Measurements from ENCODE around the gene ZNF433.

- TF ChIP-seq CTCF (IDR thresholded peaks at IDR 0.05; ENCODE audit: low read length) (no peak), EZH2 (IDR thresholded peaks at IDR 0.05; ENCODE audit: borderline replicate concordance, low read length) (no peak)
Observed at GRCh38 chr19:12052091-12052496, 16.6 kb upstream of the ZNF433 start.

Data from OCI-LY1 (cell line).